GM12878 (cell line): ENCODE results near the gene SLC45A2. TPM values are rescaled to one million over a fixed set of nuclear protein-coding genes. Genes with fewer than 3 reads are reported as not detected.

Source experiments
- KDM1A ChIP-seq: fragments of 200-600 bp; sonication (generic); IDR thresholded peaks from 2 replicates; pipeline ENCODE4 v1.6.1; 2016; ENCODE audit warnings: borderline replicate concordance
- MXI1 ChIP-seq: fragments of 150-350 bp; IDR thresholded peaks from 2 replicates; pipeline ENCODE4 v1.6.1; 2011; ENCODE audit warnings: low read depth, mild to moderate bottlenecking, inconsistent platforms, low read length, improper control_type of control experiment
- PAX5 ChIP-seq: IDR thresholded peaks from 2 replicates; pipeline ENCODE4 v1.6.1; 2011; ENCODE audit warnings: low read depth, low read length, borderline replicate concordance
- SP1 ChIP-seq: IDR thresholded peaks from one replicate; pipeline ENCODE4 v1.6.1; 2011; ENCODE audit warnings: low read depth, low read length
- SPI1 ChIP-seq: IDR thresholded peaks from 2 replicates; pipeline ENCODE4 v1.6.1; 2011; ENCODE audit warnings: low read depth, mild to moderate bottlenecking, low read length, moderate library complexity, borderline replicate concordance; ENCODE audit not compliant: insufficient read depth
- ZNF24 ChIP-seq: fragments of 450-650 bp; IDR thresholded peaks from 2 replicates; pipeline ENCODE4 v1.6.1; 2017; ENCODE audit warnings: antibody characterized with exemption, mild to moderate bottlenecking
- ZSCAN29 ChIP-seq: fragments of 450-650 bp; IDR thresholded peaks from 2 replicates; pipeline ENCODE4 v1.6.1; 2017; ENCODE audit warnings: mild to moderate bottlenecking, moderate library complexity
- polyA plus RNA-seq, 11 experiments: library from polyadenylated mRNA; depleted of rRNA in 4 of 11; unstranded in 6 of 11; stranded (reverse) in 5 of 11; fragments of >200 nt; fragmentation: Nextera tagmentation in 4 of 11; fragmentation: Illumina TruSeq in 1 of 11; extraction: Ambion mirVana in 4 of 11; extraction: Trizol in 1 of 11; gene quantifications; 1 replicate in 1 of 11; 2 replicates in 10 of 11; pipeline versions ENCODE4 v1.2.1 to v1.2.3, GENCODE V29; 2011 to 2016; ENCODE audit warnings: inconsistent platforms in 2 of 11, missing spikeins in 2 of 11, low read depth in 1 of 11
- total RNA-seq, 4 experiments: library from RNA; depleted of rRNA in 3 of 4; stranded (reverse); fragments of >200 nt in 3 of 4; fragmentation: Illumina TruSeq in 1 of 4; extraction: Trizol in 1 of 4; gene quantifications; 2 replicates each; pipeline versions ENCODE4 v1.2.1 to v1.2.3, GENCODE V29; 2013 to 2021
- TF ChIP-seq, protein P1 (sequence below): fragments of 450-650 bp; IDR thresholded peaks from 2 replicates; pipeline ENCODE4 v1.6.1; 2017; ENCODE audit warnings: low read depth, mild to moderate bottlenecking, moderate library complexity
- TF ChIP-seq, protein P2 (sequence below): fragments of 450-650 bp; IDR thresholded peaks from 2 replicates; pipeline ENCODE4 v1.6.1; 2016; ENCODE audit warnings: mild to moderate bottlenecking
- TF ChIP-seq, protein P3 (sequence below): IDR thresholded peaks from 2 replicates; pipeline ENCODE4 v1.6.1; 2012; ENCODE audit warnings: improper control_type of control experiment, low read depth, low read length; ENCODE audit not compliant: insufficient replicate concordance
- TF ChIP-seq, protein P4 (sequence below): fragments of 450-650 bp; IDR thresholded peaks from 2 replicates; pipeline ENCODE4 v1.6.1; 2017; ENCODE audit warnings: mild to moderate bottlenecking, moderate library complexity

The SLC45A2 gene
- total and polyA plus RNA-seq, 10 of the 15 experiments (the other 5 are each of a cell fraction or from before 2014, with no cell fraction given): 0.06 to 0.07 TPM; not detected in 8

- TF ChIP-seq, protein P1, sequence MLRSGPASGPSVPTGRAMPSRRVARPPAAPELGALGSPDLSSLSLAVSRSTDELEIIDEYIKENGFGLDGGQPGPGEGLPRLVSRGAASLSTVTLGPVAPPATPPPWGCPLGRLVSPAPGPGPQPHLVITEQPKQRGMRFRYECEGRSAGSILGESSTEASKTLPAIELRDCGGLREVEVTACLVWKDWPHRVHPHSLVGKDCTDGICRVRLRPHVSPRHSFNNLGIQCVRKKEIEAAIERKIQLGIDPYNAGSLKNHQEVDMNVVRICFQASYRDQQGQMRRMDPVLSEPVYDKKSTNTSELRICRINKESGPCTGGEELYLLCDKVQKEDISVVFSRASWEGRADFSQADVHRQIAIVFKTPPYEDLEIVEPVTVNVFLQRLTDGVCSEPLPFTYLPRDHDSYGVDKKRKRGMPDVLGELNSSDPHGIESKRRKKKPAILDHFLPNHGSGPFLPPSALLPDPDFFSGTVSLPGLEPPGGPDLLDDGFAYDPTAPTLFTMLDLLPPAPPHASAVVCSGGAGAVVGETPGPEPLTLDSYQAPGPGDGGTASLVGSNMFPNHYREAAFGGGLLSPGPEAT: no peak
- TF ChIP-seq ZSCAN29 (no peak), ZNF24 (no peak), SP1 (no peak), PAX5 (no peak), KDM1A (no peak), SPI1 (no peak), MXI1 (no peak)
- TF ChIP-seq, protein P2, sequence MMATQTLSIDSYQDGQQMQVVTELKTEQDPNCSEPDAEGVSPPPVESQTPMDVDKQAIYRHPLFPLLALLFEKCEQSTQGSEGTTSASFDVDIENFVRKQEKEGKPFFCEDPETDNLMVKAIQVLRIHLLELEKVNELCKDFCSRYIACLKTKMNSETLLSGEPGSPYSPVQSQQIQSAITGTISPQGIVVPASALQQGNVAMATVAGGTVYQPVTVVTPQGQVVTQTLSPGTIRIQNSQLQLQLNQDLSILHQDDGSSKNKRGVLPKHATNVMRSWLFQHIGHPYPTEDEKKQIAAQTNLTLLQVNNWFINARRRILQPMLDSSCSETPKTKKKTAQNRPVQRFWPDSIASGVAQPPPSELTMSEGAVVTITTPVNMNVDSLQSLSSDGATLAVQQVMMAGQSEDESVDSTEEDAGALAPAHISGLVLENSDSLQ: no peak
- TF ChIP-seq, protein P3, sequence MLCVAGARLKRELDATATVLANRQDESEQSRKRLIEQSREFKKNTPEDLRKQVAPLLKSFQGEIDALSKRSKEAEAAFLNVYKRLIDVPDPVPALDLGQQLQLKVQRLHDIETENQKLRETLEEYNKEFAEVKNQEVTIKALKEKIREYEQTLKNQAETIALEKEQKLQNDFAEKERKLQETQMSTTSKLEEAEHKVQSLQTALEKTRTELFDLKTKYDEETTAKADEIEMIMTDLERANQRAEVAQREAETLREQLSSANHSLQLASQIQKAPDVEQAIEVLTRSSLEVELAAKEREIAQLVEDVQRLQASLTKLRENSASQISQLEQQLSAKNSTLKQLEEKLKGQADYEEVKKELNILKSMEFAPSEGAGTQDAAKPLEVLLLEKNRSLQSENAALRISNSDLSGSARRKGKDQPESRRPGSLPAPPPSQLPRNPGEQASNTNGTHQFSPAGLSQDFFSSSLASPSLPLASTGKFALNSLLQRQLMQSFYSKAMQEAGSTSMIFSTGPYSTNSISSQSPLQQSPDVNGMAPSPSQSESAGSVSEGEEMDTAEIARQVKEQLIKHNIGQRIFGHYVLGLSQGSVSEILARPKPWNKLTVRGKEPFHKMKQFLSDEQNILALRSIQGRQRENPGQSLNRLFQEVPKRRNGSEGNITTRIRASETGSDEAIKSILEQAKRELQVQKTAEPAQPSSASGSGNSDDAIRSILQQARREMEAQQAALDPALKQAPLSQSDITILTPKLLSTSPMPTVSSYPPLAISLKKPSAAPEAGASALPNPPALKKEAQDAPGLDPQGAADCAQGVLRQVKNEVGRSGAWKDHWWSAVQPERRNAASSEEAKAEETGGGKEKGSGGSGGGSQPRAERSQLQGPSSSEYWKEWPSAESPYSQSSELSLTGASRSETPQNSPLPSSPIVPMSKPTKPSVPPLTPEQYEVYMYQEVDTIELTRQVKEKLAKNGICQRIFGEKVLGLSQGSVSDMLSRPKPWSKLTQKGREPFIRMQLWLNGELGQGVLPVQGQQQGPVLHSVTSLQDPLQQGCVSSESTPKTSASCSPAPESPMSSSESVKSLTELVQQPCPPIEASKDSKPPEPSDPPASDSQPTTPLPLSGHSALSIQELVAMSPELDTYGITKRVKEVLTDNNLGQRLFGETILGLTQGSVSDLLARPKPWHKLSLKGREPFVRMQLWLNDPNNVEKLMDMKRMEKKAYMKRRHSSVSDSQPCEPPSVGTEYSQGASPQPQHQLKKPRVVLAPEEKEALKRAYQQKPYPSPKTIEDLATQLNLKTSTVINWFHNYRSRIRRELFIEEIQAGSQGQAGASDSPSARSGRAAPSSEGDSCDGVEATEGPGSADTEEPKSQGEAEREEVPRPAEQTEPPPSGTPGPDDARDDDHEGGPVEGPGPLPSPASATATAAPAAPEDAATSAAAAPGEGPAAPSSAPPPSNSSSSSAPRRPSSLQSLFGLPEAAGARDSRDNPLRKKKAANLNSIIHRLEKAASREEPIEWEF: no peak
- TF ChIP-seq, protein P4, sequence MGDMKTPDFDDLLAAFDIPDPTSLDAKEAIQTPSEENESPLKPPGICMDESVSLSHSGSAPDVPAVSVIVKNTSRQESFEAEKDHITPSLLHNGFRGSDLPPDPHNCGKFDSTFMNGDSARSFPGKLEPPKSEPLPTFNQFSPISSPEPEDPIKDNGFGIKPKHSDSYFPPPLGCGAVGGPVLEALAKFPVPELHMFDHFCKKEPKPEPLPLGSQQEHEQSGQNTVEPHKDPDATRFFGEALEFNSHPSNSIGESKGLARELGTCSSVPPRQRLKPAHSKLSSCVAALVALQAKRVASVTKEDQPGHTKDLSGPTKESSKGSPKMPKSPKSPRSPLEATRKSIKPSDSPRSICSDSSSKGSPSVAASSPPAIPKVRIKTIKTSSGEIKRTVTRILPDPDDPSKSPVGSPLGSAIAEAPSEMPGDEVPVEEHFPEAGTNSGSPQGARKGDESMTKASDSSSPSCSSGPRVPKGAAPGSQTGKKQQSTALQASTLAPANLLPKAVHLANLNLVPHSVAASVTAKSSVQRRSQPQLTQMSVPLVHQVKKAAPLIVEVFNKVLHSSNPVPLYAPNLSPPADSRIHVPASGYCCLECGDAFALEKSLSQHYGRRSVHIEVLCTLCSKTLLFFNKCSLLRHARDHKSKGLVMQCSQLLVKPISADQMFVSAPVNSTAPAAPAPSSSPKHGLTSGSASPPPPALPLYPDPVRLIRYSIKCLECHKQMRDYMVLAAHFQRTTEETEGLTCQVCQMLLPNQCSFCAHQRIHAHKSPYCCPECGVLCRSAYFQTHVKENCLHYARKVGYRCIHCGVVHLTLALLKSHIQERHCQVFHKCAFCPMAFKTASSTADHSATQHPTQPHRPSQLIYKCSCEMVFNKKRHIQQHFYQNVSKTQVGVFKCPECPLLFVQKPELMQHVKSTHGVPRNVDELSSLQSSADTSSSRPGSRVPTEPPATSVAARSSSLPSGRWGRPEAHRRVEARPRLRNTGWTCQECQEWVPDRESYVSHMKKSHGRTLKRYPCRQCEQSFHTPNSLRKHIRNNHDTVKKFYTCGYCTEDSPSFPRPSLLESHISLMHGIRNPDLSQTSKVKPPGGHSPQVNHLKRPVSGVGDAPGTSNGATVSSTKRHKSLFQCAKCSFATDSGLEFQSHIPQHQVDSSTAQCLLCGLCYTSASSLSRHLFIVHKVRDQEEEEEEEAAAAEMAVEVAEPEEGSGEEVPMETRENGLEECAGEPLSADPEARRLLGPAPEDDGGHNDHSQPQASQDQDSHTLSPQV: no peak
These were observed 43.9 kb upstream of the SLC45A2 start (continued) for GRCh38 chr5:34028349-34028748.
